NCI-H526 treated with DMSO at 0.1 percent for 48 hours (cell line): ENCODE data around the gene KIF27.
"Not testable (repeated sequence)": the region's sequence is repeated elsewhere in the genome, so short reads cannot be mapped to it uniquely, and the experiment has no call there.

Experiments
- DNase-seq: peaks from one replicate; lab custom pipeline; 2025; lab: John Stamatoyannopoulos, UW

Gene KIF27

DNA sequence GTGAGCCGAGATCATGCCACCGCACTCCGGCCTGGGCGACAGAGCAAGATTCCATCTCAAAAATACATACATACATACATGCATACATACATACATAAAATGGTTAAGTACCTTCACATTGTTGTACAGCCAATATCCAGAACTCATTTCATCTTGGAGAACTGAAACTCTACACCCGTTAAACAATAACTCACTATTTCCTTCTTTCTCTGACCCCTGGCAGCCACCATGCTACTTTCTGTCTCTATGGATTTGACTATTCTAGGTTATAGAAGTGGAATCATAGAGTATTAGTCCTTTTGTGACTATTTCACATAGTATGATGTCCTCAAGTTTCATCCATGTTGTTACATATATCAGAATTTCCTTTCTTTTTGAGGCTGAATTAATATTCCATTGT is 9.6 kb upstream of the KIF27 start:
- no peak for DNase-seq

DNA sequence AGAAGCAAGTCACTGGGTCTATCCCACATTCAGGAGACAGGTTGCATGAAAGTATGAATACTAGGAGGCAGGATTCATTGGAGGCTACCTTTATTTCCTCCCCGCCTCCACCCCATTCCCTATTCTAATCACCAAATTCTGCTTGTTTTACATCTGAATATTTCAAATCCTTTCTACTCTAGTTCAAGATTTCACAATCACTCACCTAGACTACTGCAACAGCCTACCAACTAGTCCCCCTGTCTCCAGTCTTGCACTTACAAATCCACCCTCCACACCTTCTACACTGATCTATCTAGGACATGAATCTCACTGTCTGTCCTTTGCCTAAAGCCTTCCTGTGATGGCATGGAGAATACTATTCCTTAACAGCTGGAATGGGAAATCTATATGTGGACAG is 6.4 kb upstream of the KIF27 start:
- DNase-seq = no peak

DNA sequence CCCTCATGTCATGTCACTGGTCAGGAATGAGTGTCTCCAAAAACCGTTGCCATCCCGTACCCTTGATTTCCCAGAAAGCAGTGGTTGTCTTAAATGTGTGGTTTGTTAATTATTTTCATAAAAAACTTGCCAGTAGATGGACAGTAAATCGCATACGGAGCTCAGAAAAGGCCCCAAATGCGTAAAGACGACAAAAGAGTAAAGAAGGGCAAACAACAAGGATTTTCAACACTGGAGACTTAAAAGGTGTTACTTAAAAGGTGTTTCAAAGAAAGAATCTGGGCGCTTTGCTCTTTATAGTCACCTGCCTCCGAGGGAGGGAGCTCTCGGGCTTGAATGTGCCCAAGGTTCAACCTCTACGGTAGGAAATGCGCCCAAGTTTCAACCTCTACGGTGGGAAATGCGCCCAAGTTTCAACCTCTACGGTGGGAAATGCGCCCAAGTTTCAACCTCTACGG is 734 bp downstream of the KIF27 start:
- DNase-seq = peak; percentile 20

DNA sequence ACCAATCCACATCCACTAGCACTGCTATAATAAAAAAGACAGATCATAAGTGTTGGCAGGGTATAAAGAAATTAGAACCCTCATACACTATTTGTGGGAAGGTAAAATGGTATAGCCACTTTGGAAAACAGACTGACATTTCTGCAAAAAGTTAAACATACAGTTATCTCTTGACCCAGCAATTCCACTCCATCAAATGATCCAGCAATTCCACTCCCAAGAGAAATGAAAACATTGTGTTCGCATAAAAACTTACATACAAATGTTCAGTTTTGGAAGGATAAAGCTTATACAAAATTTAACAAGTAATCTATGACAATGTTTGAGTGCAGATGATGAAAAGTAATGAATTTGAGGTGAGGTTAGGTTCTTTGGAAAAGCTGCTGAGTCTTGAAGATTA is 2.1 kb downstream of the KIF27 start:
- DNase-seq = no peak

DNA sequence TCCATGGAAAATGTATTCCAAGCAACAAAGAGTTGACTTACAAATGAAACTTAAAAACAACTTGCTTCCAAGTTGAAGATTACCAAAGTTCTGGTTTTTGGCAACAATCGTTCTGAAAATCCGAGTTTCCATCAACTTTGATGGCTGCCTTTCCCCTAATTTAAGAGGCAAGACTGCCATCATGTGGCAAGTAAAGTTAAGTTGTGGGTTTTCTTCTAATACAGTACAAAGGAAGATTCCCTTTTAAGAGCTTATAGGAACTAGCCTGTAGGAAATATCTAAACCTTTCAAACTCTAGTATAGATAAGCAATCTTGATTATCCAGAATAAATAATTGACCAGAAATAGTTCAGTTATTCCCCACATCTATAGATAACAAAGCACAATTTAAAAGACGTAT is 9.0 kb downstream of the KIF27 start:
- DNase-seq = not testable (repeated sequence)

DNA sequence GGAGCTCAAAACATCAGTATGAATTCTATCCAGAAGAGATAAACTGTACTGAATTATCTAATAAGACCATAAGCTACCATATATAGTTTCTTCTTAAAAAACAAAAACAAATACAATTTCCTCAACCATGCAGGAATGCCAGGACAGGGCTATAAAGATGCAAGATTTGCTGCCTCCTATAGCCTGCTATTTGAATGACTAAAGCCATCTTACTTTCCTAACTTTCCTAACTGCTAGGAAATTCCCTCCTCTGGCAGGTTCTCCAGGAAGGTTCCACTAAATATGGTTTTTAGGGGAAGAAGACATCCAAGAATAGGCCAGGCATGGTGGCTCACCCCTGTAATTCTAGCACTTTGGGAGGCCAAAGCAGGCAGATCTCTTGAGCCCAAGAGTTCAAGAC is 15.1 kb downstream of the KIF27 start:
- no peak for DNase-seq

DNA sequence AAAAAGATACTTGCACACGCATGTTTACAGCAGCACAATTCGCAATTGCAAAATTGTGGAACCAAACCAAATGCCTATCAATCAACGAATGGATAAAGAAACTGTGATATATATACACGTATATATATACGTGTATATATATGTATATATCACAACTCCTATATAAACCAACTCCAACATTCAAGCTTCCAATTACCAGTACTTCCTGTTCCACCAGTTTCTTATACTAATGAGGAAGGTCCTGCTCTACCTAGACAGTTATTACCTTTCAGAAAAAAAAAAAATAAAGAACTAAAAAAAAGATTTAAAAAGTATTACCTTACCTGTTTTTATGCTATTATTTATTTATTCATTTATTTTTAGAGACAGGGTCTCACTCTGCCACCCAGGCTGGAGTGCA is 20.6 kb downstream of the KIF27 start:
- DNase-seq = not testable (repeated sequence)

DNA sequence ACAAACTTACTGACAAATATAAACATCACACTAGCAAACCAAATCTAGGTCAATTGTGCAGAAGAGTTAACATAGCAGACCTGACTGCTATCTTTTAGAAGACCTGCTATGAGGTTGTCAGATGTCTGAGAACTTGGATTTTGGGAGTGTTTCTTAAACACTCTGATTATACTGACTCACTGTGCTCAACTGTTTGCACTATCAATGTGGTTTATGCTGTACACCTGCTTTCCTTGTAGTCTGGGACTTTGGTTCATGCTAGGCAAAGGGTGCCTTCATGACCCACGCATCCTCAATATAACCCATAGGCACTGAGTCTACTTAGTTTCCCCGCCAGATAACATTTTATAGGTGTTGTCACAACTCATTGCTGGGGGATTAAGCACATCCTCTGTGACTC is 26.9 kb downstream of the KIF27 start:
- not testable (repeated sequence) for DNase-seq

DNA sequence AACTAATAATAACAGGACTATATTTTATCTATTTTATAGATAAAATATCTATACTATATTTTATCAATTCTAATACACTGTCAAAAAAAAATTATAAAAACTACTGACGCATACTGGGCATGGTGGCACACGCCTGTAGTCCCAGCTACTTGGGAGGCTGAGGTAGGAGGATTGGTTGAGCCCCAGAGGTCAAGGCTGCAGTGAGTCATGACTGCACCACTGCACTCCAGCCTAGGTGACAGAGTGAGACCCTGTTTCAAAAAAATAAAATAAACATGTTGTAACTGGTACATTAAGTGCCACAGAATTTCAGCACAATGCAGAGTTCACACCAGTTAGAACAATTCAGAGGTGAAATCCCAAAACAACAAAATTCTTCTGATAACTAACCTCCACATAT is 34.7 kb downstream of the KIF27 start:
- not testable (repeated sequence) for DNase-seq

DNA sequence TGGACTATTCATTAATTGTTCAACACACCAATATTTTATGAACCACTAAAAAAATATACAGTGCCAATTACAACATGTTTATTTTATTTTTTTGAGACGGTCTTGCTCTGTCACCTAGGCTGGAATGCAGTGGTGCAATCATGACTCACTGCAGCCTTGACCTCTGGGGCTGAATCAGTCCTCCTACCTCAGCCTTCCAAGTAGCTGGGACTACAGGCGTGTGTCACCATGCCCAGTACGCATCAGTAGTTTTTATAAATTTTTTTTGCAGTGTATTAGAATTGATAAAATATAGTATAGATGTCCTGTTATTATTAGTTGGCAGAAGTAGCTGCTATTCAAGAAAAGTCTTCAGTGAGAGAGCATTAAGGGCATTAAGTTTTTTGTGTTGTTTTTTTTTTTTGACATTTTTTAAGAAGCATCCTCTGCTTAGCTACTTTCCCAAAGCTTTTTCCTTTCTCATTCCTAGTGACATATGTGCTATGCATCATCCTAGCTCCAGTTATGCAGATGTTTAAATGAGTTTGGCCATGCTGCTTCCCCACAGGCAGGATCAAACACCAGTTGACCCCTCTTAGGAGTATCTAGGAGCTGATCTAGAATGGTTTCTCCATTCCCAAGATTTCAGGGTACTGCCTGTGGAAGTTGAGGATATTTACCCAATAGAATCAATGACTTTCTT is 35.5 kb downstream of the KIF27 start:
- not testable (repeated sequence) for DNase-seq

DNA sequence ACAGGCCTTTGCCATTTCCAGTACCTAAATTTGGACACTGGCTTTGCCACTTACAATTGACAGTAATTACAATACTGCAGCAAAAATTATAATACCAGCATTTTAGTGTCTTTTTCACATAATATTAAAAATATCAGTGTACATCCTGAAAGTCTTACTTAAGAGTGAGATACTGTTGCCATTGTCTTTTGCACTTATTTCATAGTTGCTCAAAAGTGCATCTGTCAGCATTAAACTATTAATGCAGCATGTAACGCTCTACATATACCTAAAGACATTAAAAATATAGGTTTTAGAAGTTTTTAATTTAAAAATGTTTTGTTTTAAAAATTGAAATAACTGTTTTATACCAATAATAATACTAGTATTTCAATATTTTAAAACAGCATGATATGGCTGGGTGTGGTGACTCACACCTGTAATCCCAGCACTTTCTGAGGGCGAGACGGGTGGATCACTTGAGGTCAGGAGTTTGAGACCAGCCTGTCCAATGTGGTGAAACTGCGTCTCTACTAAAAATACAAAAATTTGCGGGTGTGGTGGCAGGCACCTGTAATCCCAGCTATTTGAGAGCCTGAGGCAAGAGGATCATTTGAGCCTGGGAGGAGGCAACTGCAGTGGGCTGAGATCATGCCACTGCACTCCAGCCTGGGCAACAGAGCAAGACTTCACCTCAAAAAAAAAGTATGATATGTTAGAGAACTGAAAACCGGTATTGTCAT is 39.4 kb downstream of the KIF27 start:
- DNase-seq = not testable (repeated sequence)

DNA sequence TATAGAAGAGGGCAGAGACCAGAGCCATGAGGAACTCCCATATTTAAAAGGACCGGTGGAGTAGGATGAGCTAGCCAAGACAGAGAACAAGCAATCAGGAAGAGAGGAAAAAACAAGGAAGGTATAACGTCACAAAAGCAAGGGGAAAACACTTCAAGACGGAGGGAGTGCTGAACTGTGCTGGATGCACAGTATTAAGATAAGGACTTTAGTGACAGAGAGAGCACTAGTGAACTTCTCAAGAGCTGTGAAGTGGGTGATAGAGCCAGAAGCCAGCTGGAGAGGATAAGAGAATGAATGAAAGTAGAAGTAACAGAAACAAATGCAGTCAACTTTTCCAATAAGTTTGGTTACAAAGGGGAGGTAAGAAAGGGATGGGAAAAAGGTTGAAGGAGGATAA is 45.7 kb downstream of the KIF27 start:
- not testable (repeated sequence) for DNase-seq

DNA sequence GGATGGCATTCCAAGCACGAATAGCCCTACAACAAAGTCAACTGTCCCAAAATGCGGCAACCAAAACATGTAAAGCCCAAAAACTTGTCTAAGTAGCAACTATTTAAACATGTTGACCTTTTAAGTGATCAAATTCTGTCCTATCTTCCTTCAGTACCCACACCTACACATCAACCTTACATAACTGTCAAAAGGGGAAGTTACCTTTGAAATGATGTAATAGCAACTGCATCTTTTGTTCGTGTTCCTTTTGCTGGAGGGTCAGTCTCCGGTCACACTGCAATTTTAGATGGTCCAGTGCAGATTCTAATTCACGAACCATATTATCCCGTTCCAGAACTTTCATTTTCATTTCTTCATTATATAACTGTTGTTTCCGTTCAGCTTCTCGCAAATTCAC is 71.3 kb downstream of the KIF27 start:
- not testable (repeated sequence) for DNase-seq

DNA sequence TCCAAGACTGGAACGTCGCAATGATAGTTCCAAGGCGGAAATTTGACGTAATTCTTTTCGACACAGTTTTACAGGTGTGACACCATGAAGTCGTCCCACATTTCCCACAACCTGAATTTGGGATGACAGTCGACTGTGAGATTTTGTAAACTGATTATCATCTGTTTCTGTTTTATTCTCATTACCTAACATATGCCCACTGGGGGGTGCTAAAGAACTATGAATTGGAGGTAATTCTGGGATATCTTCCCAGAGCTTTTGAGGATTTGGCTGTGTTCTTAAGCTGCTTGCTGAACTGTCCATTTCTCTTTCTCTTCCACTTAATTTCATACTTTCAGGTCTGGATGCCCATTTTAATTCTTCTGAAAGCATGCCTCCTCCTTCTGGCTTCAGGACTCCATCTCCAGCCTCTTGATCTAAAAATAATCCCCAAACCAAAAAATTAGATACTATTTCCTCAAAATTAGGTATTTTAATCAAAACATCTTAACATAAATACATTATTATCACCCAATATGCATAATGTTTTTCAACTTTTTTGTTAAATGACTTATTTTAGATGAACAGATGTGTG is 84.1 kb downstream of the KIF27 start:
- DNase-seq = not testable (repeated sequence)

DNA sequence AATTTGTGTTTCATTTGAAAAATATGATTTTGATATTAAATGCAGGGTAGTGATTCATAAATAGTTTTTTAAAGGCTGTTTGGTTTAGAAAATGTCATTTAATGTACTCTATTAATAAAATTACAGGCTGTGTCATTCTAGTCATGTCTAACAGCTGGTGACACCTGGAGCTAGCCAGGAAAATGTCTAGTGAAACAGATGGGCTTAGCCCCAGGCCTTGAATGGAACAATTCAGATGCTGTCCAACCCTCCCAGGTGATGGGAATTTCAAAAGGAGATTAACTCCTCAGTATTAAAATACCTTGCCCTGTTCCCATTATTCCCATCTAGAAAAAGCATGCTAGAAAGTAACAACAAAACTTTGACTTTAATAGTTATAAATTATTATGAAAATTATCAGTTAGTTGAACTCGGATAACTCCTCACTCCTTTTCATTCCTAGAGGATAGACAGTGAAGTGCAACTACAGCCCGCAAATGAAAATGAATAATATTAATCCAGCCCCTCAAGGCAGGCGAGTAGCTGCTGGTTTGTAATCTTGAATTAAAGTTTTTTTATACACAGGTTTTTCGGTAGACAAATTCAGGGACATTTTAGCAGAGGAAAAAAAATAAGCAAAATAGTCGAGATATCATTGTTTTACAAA is 90.7 kb downstream of the KIF27 start:
- DNase-seq = not testable (repeated sequence)

DNA sequence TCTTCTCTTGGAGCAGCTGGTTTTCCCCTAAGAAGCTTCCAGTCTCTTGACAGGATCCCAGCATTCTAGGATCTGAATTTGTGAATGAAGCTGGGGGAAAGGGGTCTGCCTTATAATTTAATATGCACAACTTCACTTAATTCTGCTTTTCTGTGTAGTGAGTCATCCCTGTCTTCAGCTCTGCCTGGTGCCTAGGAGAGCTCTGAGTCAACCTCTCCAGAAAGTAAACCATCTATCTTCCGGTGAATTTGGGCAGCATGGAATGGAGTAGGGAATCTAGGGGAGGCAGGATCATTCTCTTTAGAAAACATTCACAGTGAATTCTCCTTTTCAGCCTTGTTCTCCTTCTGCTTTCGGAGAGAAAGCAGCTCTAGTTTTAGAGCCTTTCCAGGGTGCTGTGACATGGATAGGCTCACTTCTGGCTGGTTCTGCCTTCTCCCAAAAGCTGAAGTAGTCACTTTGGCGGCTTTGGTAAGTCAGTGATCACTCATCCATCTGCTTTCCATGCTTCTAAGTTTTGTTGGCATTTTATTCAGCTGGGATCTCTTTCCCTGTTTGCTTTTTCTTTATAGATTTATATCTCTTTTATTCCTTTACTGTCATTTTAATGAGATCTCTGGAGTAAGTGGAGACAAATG is 96.1 kb downstream of the KIF27 start:
- not testable (repeated sequence) for DNase-seq

DNA sequence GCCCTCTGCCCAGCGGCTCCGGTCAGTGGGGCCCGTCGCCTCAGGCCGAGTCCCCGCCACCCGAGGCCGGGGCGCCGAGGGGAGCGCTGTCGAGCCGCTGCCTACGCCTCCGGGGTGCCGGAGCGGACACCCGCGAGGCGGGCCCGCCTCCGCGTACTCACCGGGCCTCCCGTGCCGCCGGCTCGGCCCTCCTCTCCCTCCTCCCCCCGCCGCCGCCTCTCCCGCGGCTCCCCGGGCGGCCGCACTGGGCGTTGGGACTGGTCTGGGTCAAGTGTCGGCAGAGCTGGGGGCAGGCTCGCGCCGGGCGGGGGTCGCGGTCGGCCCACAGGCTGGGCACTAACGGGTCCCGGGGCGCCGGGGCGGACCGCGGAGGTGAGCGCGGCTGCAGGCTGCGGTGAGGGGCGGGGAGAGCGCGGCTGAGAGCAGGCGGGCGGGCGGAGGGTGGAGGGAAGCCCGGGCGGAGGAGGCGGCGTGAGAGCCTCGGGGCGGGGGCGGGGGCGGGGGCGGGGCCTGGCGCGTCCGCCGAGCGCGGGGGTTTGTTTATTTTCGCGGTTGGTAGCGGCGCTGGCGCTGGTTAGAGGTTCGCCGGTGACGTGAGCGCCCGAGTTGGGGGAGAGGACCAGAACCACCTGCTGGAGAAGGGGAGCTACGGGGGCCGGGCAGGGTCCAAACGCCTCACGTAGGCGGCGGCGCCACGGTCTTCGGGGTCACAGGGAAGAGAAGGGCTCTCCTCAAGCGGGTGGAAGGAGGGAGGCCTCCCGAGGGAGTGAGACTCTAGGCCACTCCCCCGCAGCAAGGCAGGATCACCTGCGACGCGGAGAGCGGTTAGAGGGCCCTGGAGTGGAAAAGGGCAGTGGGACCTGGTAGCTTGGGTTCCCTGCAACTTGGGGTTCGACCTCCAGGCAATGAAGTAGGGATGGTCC is 103.6 kb downstream of the KIF27 start, which contains the start of gene GKAP1:
Gene GKAP1, minus strand, starts transcription at position 414 of the 923 bp plus-strand sequence. CDS start 11,252 bp downstream, outside the sequence.
- peak; percentile 20 for DNase-seq

DNA sequence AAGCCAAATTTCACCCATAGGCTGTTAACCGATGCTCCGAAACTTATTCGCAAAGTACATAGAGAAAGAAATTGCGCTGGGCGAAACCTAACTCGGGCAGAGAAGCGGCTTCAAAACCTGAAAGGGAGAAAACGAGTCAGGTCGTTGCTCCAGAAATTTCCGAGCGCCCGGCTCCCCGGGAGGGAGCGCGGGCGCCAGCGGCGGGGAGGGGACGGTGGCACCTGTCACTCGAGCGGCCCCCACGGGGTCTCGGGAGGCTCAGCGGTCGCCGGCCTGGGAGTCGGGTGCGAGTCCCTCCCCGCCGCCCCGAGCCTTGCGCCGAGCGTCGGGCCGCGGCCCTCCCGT is 104.2 kb downstream of the KIF27 start:
- not testable (repeated sequence) for DNase-seq

DNA sequence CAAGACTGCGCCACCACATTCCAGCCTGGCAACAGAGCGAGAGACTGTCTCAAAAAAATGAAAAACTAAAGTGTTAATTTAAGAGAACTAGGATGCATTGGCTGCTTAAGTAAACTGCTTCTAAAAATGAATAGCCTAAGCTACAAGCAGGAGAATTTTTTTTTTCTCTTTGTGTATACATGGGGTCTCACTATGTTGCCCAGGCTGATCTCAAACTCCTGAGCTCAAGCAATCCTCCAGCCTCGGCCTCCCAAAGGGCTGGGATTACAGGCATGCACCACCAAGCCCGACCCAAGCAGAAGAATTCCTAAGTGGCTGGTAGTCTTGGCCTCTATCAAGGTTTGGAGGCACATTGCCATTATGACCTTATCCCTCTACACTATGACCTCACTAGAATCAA is 106.1 kb downstream of the KIF27 start:
- DNase-seq = not testable (repeated sequence)

DNA sequence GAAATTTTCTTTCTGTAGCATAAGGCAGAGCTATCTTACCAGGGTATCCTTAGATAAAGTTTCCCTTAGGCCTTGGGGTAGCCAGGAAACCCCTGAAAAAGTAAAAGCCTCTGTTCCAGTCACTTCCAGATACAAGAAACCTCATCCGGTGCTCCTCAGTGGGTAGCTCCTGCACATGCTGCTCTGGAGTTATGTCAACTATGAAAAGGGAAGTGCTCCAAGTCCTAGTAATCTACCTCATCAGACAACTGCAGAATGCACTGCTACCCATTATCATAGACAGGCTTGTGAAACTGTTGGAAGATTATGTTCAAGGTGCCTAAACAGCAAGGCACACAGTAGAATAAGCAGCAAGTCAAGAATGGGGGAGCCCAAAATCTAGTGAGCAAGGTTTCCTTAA is 112.0 kb downstream of the KIF27 start:
- DNase-seq = not testable (repeated sequence)

DNA sequence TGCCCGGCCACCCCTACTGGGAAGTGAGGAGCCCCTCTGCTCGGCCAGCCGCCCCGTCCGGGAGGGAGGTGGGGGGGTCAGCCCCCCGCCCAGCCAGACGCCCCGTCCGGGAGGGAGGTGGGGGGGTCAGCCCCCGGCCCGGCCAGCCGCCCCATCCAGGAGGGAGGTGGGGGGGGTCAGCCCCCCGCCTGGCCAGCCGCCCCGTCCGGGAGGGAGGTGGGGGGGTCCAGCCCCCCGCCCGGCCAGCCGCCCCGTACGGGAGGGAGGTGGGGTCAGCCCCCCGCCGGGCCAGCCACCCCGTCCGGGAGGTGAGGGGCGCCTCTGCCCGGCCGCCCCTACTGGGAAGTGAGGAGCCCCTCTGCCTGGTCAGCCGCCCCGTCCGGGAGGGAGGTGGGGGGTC is 116.8 kb downstream of the KIF27 start:
- DNase-seq = not testable (repeated sequence)
